Fibroblast of skin of scalp (primary cell): Measurements from ENCODE around the gene DAPK1.

ENCODE experiments used
- DNase-seq: peaks from one replicate; pipeline ENCODE4 v3.0.0-alpha.2; 2013

DAPK1 gene

GRCh38 chr9:87750726-87751125, 253.1 kb downstream of the DAPK1 start:
- no peak for DNase-seq

- no peak for DNase-seq
Observed at GRCh38 chr9:87751423-87751822, 253.8 kb downstream of the DAPK1 start.

DNA sequence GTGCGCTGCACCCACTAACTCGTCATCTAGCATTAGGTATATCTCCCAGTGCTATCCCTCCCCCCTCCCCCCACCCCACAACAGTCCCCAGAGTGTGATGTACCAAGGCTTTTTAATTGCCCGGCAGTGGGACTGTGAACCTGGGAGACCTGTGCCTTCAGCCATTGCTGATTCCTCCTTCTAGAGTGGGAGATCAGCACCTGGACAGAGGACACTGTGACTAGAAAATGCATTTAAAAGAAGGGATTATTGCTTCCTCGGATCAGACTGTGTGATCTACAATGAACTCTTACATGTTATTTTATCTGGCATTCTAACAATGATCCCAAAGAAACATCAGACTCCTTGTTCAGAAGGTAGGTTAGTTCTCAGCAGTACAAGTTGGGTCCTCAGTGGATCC, 254.2 kb downstream of the DAPK1 start:
- no peak for DNase-seq

DNA sequence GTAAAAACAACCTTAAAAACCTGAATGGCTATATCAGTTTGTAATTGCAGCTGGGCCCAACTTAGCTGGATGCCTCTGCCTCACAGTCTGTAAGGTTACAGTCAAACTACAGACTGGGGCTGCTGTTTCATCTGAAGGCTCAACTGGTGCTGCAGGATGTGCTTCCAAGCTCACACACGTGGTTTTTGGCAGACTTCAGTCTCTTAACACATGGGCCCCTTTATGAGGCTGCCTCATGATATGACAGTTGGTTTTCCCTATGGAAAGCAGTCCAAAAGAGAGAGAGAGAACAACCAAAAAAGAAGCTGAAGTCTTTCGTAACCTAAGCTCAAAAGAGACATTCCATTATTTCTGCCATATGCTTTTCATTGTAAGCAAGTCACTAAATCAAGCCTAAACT, 255.6 kb downstream of the DAPK1 start:
- no peak for DNase-seq
